VCaP (cell line): ENCODE data around the gene ADAM19.

Source experiments
- H3K27ac ChIP-seq: fragments of 450-650 bp; 2 replicates; pipeline ENCODE4 v1.5.1; 2017
- CTCF ChIP-seq: fragments of 450-650 bp; conservative IDR thresholded peaks from 2 replicates; pipeline ENCODE4 v1.5.1; 2017; ENCODE audit warnings: mild to moderate bottlenecking, moderate library complexity

Gene ADAM19

GRCh38 chr5:157539503-157540022 is 36.0 kb downstream of the ADAM19 start:
- no peak overlapping the region for H3K27ac ChIP-seq
- no peak for TF ChIP-seq CTCF

GRCh38 chr5:157538311-157538710 is 37.3 kb downstream of the ADAM19 start:
- H3K27ac ChIP-seq: no peak overlapping the region
- TF ChIP-seq CTCF: no peak

- TF ChIP-seq CTCF: no peak
- H3K27ac ChIP-seq: no peak overlapping the region
These were observed 40.3 kb downstream of the ADAM19 start for GRCh38 chr5:157535042-157535865.

- no peak for TF ChIP-seq CTCF
- no peak overlapping the region for H3K27ac ChIP-seq
These were observed 42.5 kb downstream of the ADAM19 start for GRCh38 chr5:157533011-157533481.

GRCh38 chr5:157532022-157532421 is 43.6 kb downstream of the ADAM19 start:
- no peak overlapping the region for H3K27ac ChIP-seq
- TF ChIP-seq CTCF: no peak

GRCh38 chr5:157530226-157530972 is 45.2 kb downstream of the ADAM19 start:
- H3K27ac ChIP-seq: no peak overlapping the region
- no peak for TF ChIP-seq CTCF

GRCh38 chr5:157529002-157529401 is 46.6 kb downstream of the ADAM19 start:
- no peak for TF ChIP-seq CTCF
- peak overlapping the region; percentile 60; the same call in 1 of the 2 replicates for H3K27ac ChIP-seq
